C4-2B (cell line): ENCODE results near the gene HOOK2.

Experiments
- ZFX ChIP-seq: fragments of 450-650 bp; IDR thresholded peaks from 2 replicates; pipeline ENCODE4 v1.6.1; 2017
- TF ChIP-seq, protein P1 (sequence below): fragments of 450-650 bp; conservative IDR thresholded peaks from 2 replicates; pipeline ENCODE4 v1.5.1; 2017; ENCODE audit warnings: mild to moderate bottlenecking

DNA sequence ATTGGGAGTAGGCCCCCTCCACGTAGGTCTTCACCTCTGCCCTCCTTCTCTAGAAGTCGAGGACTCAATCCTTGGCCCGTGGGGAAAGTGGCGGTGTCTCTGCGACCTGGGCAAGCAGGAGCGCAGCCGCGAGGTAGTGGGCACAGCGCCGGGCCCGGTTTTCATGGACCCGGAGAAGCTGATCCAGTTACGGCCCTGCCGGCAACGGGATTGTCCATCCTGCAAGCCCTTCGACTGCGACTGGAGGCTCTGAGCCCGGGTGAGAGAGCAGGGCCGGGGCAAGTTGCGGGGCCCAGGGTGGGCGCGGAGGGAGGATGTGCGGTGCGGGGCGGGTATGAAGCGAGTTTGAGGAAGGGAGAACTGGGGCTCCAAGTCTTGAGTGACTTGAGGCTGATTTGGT lies 28.7 kb upstream of the HOOK2 start:
- TF ChIP-seq, protein P1, sequence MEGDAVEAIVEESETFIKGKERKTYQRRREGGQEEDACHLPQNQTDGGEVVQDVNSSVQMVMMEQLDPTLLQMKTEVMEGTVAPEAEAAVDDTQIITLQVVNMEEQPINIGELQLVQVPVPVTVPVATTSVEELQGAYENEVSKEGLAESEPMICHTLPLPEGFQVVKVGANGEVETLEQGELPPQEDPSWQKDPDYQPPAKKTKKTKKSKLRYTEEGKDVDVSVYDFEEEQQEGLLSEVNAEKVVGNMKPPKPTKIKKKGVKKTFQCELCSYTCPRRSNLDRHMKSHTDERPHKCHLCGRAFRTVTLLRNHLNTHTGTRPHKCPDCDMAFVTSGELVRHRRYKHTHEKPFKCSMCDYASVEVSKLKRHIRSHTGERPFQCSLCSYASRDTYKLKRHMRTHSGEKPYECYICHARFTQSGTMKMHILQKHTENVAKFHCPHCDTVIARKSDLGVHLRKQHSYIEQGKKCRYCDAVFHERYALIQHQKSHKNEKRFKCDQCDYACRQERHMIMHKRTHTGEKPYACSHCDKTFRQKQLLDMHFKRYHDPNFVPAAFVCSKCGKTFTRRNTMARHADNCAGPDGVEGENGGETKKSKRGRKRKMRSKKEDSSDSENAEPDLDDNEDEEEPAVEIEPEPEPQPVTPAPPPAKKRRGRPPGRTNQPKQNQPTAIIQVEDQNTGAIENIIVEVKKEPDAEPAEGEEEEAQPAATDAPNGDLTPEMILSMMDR: no peak
- no peak for TF ChIP-seq ZFX
